Kidney epithelial cell (primary cell): ENCODE results near the gene SUPT3H. TPM values are rescaled to one million over a fixed set of nuclear protein-coding genes. Genes with fewer than 3 reads are reported as not detected.

Experiments used
- DNase-seq: peaks from one replicate; pipeline ENCODE4 v3.0.0-alpha.2; 2010; ENCODE audit warnings: low read depth
- H3K27me3 ChIP-seq: 2 replicates; pipeline ENCODE4 v1.6.0; 2011; ENCODE audit warnings: low read length; ENCODE audit not compliant: control insufficient read depth, insufficient read depth
- H3K36me3 ChIP-seq: 2 replicates; pipeline ENCODE4 v1.5.1; 2011; ENCODE audit warnings: low read length; ENCODE audit not compliant: control insufficient read depth, insufficient read depth
- H3K4me3 ChIP-seq: 2 replicates; pipeline ENCODE4 v1.5.1; 2011; ENCODE audit warnings: low read depth, mild to moderate bottlenecking, control low read depth, low read length
- CTCF ChIP-seq: IDR thresholded peaks from 2 replicates; pipeline ENCODE4 v1.5.1; 2011; ENCODE audit warnings: mild to moderate bottlenecking, moderate library complexity, low read length, control low read depth, inconsistent platforms; ENCODE audit not compliant: insufficient read depth, poor library complexity, severe bottlenecking
- total RNA-seq: library from RNA; depleted of rRNA; stranded (reverse); fragments of >200 nt; gene quantifications from 2 replicates; pipeline ENCODE4 v1.2.3, GENCODE V29; 2015

Gene SUPT3H
- total RNA-seq, 1 donor from 2014 or later, result 18.3 TPM

- no peaks in the 10 kb centered on the region for H3K36me3 ChIP-seq
- no peak for DNase-seq
- no peaks in the 10 kb centered on the region for H3K27me3 ChIP-seq
- no peak overlapping the region for H3K4me3 ChIP-seq
- no peak for TF ChIP-seq CTCF
Observed at GRCh38 chr6:45253453-45253852, 124.3 kb downstream of the SUPT3H start.

DNA sequence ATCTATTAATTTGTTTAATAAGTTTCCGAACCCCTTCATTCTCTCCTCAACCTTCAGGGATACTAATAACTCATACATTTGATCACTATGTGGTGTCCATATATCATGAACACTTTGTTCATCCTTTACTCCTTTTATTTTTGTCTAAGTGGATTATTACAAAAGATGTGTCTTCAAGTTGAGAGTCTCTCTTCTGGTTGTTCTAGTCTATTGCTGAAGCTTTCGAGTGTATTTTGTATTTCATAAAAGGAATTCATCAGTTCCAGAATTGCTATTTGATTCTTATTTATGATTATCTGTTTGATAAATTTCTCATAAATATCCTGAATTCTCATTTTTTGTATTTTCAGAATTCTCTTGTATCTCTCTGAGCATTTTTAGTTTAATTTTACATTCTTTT is 146.1 kb downstream of the SUPT3H start:
- TF ChIP-seq CTCF, result no peak
- no peaks in the 10 kb centered on the region for H3K36me3 ChIP-seq
- H3K4me3 ChIP-seq, result no peak overlapping the region
- H3K27me3 ChIP-seq, result no peaks in the 10 kb centered on the region
- DNase-seq, result no peak

GRCh38 chr6:45229416-45229815 is 148.3 kb downstream of the SUPT3H start:
- Histone ChIP-seq H3K4me3 (no peak overlapping the region), H3K36me3 (no peaks in the 10 kb centered on the region), H3K27me3 (no peaks in the 10 kb centered on the region)
- no peak for TF ChIP-seq CTCF
- no peak for DNase-seq

DNA sequence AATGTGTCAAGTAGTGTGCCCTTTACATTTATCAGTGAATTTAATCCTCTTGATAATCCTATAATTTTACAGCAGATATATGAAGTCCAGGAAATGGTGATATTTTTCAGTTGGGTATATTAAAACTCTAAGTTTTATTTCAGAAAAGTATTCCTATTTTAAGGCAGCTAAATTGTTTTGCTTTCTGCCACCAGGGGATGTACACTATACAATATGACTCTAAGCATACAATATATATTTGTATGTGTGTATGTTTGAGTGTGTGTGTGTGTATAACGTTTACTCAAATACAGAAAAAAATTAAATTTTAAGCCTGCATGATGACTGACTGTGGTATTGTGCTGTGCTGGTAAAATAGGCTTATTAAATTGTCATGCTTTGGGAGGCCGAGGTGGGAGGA is 151.7 kb downstream of the SUPT3H start:
- Histone ChIP-seq H3K36me3 (no peaks in the 10 kb centered on the region), H3K27me3 (no peaks in the 10 kb centered on the region), H3K4me3 (no peak overlapping the region)
- DNase-seq, result no peak
- TF ChIP-seq CTCF, result no peak

DNA sequence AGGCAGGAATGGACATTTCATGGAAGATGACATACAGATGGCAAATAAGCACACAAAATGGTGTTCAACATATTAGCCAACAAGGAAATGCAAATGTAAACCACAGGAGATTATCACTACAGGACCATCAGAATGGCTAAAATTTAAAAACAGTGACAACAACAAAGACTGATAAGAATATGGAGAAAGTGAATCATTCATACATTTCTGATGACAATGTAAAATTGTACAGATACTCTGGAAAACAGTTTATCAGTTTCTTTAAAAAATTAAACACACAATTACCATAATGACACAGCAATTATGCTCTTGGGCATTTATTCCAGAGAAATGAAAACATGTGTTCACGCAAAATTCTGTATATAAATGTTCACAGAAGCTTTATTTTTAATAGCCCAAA is 155.4 kb downstream of the SUPT3H start:
- Histone ChIP-seq H3K4me3 (no peak overlapping the region), H3K27me3 (no peaks in the 10 kb centered on the region), H3K36me3 (no peaks in the 10 kb centered on the region)
- DNase-seq, result no peak
- TF ChIP-seq CTCF, result no peak

DNA sequence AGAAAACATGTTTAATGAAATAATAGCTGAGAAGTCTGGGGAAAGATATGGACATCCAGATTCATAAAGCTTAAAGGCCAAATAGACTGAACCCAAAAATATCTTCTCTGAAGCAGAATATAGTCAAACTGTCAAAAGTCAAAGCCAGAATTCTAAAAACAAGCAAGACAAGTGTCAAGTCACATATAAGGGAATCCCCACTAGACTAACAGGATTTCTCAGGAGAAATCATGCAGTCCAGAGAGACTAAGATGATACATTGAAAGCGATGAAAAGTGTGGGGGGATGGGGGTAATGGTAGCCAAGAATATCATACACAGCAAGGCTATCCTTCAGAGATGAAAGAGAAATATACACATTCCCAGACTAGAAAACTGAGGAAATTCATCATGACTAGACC is 162.0 kb downstream of the SUPT3H start:
- no peak for DNase-seq
- TF ChIP-seq CTCF, result no peak
- Histone ChIP-seq H3K27me3 (no peaks in the 10 kb centered on the region), H3K36me3 (no peaks in the 10 kb centered on the region), H3K4me3 (no peak overlapping the region)
